Central memory CD8-positive, alpha-beta T cell (primary cell): ENCODE measurements around the gene UBASH3A.

ENCODE experiments used
- ATAC-seq: fragments of 150-1000 bp; cut with Tn5 transposase; replicated peaks from 2 replicates; pipeline ENCODE4 v1.10.0; 2022; ENCODE audit warnings: mild to moderate bottlenecking, moderate FRiP score, moderate number of reproducible peaks; ENCODE audit not compliant: poor library complexity, severe bottlenecking; ENCODE audit errors: extremely low read depth
- DNase-seq, 2 donors: peaks; one replicate each; pipeline ENCODE4 v3.0.0; 2021; ENCODE audit warnings: low spot score in 2 of 2
- H3K27ac Mint-ChIP-seq: one replicate; pipeline ENCODE4 v1.8.0; 2022; ENCODE audit warnings: low read depth, mild to moderate bottlenecking, moderate library complexity, mixed read lengths
- H3K27me3 Mint-ChIP-seq: one replicate; pipeline ENCODE4 v1.8.0; 2022; ENCODE audit warnings: mixed read lengths
- H3K36me3 Mint-ChIP-seq: one replicate; pipeline ENCODE4 v1.8.0; 2022; ENCODE audit warnings: mild to moderate bottlenecking, moderate library complexity, mixed read lengths; ENCODE audit not compliant: insufficient read depth
- H3K4me1 Mint-ChIP-seq: one replicate; pipeline ENCODE4 v1.8.0; 2022; ENCODE audit warnings: mixed read lengths
- H3K4me3 Mint-ChIP-seq: one replicate; pipeline ENCODE4 v1.8.0; 2022; ENCODE audit warnings: mild to moderate bottlenecking, moderate library complexity, mixed read lengths
- H3K9me3 Mint-ChIP-seq: one replicate; pipeline ENCODE4 v1.8.0; 2022; ENCODE audit warnings: mixed read lengths

UBASH3A gene

DNA sequence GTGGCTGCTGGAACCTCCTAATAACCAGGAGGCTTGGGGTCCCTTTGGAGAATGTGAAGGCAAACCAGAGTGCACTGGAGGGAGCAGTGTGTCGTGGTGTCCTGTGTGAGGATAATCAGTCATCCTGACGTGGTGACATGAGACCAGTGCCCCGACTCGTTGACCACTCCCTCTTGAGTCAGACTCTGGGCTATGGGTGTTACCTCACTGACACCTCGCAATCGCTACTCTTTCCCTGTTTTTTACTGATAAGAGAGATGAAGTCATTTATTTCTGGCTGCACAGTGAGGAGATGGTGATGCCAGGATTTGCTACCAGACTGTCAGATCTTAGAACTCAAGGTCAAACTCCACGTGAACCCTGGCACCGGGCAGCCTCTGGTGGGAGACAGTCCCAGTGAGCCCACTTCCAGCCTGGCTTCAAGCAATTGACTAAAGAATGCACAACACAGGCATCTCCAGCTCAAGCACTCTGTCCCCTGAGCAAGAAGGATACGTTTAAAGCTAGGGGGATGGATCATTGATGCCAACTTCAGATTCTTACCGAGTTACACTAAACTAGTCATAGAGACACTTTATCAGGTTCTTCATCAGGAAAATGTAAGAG is 30.3 kb downstream of the UBASH3A start:
- Mint-ChIP-seq H3K27ac (no peak overlapping the region), H3K4me1 (peaks cover 39% of the 10 kb centered on the region), H3K27me3 (no peaks in the 10 kb centered on the region), H3K4me3 (no peak overlapping the region), H3K9me3 (no peaks in the 10 kb centered on the region), H3K36me3 (peaks cover 72% of the 10 kb centered on the region)
- no peak for ATAC-seq
- no peak for DNase-seq

DNA sequence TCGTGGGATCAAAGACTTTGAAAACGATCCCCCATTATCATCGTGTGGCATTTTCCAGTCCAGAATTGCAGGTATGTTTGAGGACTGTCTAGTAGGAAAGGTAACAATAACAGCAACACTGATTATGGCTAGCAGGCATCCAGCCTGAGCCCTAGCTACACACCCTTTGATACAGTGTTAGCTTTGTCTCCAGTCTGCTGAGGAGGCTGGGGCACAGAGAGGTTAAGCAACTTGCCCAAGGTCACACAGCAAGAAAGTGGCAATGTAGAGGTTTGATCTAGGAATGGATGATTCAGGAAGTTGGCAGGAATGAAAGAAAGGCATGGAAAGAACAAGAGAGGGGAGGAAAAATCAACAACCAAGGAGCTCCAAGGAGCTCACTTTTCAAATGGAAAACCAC is 31.2 kb downstream of the UBASH3A start:
- DNase-seq (no peak), ATAC-seq (no peak)
- Mint-ChIP-seq H3K9me3 (no peaks in the 10 kb centered on the region), H3K27ac (peak overlapping the region; percentile 20), H3K27me3 (no peaks in the 10 kb centered on the region), H3K4me1 (peaks cover 47% of the 10 kb centered on the region), H3K4me3 (no peak overlapping the region), H3K36me3 (peaks cover 72% of the 10 kb centered on the region)

DNA sequence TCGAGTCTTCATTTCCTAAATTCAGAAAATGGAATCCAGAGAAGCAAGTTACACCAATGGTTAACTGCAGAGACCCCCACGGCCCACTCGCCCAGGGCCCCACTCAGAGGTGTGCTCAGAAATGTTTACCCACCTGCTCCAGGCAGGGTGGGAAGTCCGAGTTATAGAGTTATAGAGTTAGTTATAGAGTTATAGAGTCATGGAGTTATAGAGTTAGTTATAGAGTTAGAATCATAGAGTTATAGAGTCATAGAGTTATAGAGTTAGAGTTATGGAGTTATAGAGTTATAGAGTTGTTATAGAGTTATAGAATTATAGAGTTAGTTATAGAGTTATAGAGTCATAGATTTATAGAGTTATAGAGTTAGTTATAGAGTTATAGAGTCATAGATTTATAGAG is 31.7 kb downstream of the UBASH3A start:
- Mint-ChIP-seq H3K36me3 (peaks cover 75% of the 10 kb centered on the region), H3K27ac (peak overlapping the region; percentile 20), H3K4me1 (peaks cover 52% of the 10 kb centered on the region), H3K9me3 (no peaks in the 10 kb centered on the region), H3K4me3 (no peak overlapping the region), H3K27me3 (no peaks in the 10 kb centered on the region)
- no peak for DNase-seq
- no peak for ATAC-seq

DNA sequence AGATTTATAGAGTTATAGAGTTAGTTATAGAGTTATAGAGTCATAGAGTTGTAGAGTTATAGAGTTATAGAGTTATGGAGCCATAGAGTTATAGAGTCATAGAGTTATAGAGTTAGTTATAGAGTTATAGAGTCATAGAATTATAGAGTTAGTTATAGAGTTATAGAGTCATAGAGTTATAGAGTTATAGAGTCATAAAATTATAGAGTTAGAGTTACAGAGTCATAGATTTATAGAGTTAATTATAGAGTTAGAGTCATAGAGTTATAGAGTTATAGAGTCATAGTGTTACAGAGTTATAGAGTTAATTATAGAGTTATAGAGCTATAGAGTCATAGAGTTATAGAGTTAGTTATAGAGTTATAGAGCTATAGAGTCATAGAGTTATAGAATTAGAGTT is 32.1 kb downstream of the UBASH3A start:
- ATAC-seq (no peak), DNase-seq (no peak)
- H3K27me3 Mint-ChIP-seq = no peaks in the 10 kb centered on the region
- H3K4me1 Mint-ChIP-seq = peaks cover 57% of the 10 kb centered on the region
- H3K36me3 Mint-ChIP-seq = peaks cover 78% of the 10 kb centered on the region
- no peaks in the 10 kb centered on the region for H3K9me3 Mint-ChIP-seq
- H3K27ac Mint-ChIP-seq = peak overlapping the region; percentile 20
- H3K4me3 Mint-ChIP-seq = no peak overlapping the region

DNA sequence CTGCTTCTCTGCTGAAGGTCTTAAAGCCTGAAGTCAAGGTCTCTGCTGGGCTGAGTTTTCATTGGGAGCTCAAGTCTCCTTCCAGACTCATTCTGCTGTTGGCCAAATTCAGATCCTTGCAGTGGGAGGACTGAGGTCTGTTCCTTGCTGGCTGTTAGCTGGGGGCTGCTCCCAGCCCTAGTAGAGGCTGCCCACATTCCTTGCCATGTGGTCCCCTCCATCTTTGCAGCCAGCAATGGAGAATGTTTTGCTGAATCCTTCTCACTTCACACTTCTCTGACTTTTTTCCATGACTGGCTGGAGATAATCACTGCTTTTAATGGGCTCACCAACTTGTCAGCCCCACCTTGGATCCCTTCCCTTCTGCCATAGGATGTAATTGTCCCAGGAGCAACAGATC is 33.2 kb downstream of the UBASH3A start:
- H3K9me3 Mint-ChIP-seq = no peaks in the 10 kb centered on the region
- H3K27ac Mint-ChIP-seq = peak overlapping the region; percentile 16
- peaks cover 61% of the 10 kb centered on the region for H3K4me1 Mint-ChIP-seq
- no peak for ATAC-seq
- peaks cover 78% of the 10 kb centered on the region for H3K36me3 Mint-ChIP-seq
- H3K27me3 Mint-ChIP-seq = no peaks in the 10 kb centered on the region
- no peak for DNase-seq
- H3K4me3 Mint-ChIP-seq = no peak overlapping the region

DNA sequence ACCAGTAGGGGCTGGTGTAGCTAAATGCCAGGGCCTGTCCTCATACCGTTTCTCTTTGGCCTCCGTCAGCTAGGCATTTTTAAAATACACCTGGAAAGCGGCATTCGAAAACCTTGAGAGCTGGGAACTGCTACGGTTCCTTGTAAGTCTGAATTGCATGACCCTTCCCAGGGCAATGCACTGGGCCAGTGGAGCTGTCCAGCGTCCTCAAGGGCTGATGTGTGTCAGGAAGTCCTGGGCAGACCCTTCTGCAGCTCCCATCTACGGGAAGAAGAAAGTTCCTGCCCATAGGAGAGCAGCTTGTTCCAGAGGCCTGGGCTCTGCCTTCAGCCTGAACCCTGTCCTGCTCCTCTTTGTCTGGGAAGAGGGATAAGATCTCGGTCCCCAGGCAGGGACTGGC is 34.1 kb downstream of the UBASH3A start:
- H3K27me3 Mint-ChIP-seq = no peaks in the 10 kb centered on the region
- DNase-seq (no peak), ATAC-seq (no peak)
- no peaks in the 10 kb centered on the region for H3K9me3 Mint-ChIP-seq
- peak overlapping the region; percentile 93 for H3K27ac Mint-ChIP-seq
- H3K36me3 Mint-ChIP-seq = peaks cover 78% of the 10 kb centered on the region
- H3K4me1 Mint-ChIP-seq = peaks cover 65% of the 10 kb centered on the region
- no peak overlapping the region for H3K4me3 Mint-ChIP-seq

DNA sequence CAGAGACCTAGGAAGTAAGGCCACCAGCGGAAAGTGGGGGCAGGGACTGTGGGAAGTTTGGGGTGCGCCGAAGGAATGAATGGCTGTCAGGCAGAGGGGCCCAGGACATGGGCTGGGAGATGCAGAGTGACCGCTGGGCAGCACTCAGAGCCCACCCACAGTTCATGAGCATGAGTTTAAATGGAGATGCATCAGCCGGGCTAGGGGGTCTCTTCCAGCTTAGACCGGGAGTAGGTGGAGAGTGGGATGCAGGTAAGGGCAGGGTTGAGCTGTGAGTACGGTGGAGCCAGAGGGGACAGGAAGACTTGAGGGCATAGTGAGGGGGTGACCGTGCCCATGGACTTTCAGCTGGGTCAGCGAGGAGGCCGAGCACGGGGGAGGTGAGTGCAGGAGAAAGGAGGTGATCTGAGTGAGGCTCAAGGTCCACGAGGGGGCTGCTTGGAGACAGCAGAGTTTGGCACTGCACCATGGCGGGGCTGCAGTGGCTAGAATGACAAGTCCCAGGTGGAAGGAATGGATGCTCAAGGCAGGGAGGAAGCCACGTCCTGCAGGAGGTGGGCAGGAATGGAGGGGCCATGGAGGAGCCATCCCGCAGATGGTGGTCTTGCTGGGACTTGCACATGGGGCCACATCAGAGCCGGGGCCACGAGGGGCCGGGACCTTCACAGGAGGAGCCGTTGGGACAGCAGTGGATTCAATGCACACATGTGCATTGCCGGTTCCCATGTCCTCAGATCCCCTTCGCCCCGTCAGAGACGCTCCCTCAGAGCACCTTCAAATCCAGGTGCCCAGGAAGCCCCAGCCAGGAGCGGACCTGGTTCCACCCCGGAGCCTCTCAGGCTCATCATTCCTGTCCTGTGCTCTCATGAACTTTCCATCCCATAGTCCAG is 34.9 kb downstream of the UBASH3A start:
- H3K4me3 Mint-ChIP-seq = no peak overlapping the region
- no peaks in the 10 kb centered on the region for H3K9me3 Mint-ChIP-seq
- peaks cover 73% of the 10 kb centered on the region for H3K36me3 Mint-ChIP-seq
- ATAC-seq (no peak), DNase-seq (no peak)
- H3K27me3 Mint-ChIP-seq = no peaks in the 10 kb centered on the region
- peaks cover 71% of the 10 kb centered on the region for H3K4me1 Mint-ChIP-seq
- H3K27ac Mint-ChIP-seq = peak overlapping the region; percentile 93

DNA sequence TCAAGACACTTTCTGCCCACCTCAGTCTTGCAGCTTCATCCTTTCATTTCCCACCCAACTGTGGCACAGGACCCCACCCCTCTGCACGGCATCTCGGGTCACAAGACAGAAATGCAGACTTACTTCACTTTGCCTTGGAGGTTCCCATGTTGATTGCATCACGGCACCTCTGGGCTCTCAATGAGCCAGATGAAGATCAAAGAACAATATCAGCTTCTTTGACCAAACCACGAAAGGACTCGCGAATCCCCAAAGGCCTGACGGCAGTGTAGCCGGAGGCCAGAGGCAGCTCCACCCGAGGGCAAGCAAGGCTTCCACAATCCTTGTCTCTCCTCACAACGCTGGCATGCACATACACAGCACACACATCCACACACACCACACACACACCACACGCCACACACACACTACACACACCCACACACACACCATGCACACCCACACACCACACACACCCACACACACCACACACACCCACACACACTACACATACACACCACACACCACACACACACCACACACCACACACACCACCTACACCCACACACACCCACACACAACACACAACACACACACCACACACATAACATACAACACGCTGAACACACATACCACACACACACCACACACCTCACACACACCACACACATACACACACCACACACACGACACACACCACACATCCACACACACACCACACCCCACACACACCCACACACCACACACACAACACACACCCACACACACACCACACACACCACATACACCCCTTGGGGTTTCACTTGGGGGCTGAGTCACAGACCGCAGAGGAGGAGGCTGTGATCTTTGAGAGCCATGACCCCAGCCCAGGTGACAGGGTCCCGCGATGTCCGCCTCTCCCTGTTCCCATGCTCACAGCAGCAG is 35.8 kb downstream of the UBASH3A start:
- Mint-ChIP-seq H3K36me3 (peaks cover 64% of the 10 kb centered on the region), H3K4me3 (peak overlapping the region; percentile 50), H3K9me3 (no peaks in the 10 kb centered on the region), H3K4me1 (peaks cover 71% of the 10 kb centered on the region), H3K27me3 (no peaks in the 10 kb centered on the region), H3K27ac (peak overlapping the region; percentile 93)
- ATAC-seq = peak; percentile 58
- DNase-seq = no peak

DNA sequence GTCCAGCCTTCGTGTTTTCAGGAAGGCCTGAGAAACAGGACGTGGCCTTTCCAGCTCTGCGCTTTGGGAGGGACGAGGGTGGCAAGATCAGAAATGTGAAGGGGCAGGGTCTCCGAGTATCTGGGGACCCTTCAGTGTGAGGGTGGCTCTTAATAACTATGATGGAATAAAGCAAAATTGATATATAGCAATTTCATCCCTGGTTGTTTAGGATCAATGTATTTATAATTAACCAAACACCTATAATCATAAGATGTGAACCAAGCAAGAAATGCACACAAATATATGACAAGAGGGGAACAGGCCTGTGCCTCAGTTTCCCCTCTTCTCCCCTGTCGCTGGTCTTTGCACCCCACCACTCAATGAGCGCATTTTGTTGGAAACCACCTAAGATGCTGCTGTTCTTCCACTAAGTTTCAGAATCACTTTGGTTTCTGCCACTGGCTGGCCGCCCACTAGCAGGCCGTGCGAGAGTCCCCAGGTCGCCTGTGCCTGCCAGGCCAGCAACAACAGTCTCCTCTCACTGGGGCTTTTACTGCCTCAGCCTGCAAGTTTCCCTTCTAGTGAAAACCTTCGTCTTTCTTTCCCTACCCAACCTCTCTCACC is 36.6 kb downstream of the UBASH3A start:
- H3K4me3 Mint-ChIP-seq = peak overlapping the region; percentile 50
- no peaks in the 10 kb centered on the region for H3K27me3 Mint-ChIP-seq
- ATAC-seq = no peak
- H3K9me3 Mint-ChIP-seq = no peaks in the 10 kb centered on the region
- no peak for DNase-seq
- H3K36me3 Mint-ChIP-seq = peaks cover 57% of the 10 kb centered on the region
- H3K27ac Mint-ChIP-seq = peak overlapping the region; percentile 93
- H3K4me1 Mint-ChIP-seq = peaks cover 64% of the 10 kb centered on the region

DNA sequence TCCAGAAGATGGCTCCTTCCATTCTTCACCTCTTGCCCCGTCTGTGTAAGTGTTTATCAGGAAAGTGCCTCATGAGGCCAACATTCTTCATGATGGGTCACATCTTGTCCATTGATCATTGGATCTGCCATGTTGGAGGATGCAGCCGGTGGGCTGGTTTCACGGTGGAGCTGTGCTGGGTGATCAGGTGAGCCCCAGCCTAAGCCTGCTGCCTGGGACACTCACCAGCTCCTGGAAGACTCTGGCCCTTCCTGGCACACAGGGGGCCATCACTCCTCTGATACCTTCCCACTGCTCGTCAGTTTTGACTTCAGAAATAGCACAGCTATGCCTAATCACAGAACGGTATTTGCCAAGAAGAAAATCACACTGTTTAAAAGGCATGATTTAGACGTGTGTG is 38.3 kb downstream of the UBASH3A start:
- H3K4me1 Mint-ChIP-seq = peaks cover 65% of the 10 kb centered on the region
- ATAC-seq = no peak
- peaks cover 56% of the 10 kb centered on the region for H3K36me3 Mint-ChIP-seq
- H3K27me3 Mint-ChIP-seq = no peaks in the 10 kb centered on the region
- H3K4me3 Mint-ChIP-seq = no peak overlapping the region
- no peak for DNase-seq
- no peak overlapping the region for H3K27ac Mint-ChIP-seq
- H3K9me3 Mint-ChIP-seq = no peaks in the 10 kb centered on the region

DNA sequence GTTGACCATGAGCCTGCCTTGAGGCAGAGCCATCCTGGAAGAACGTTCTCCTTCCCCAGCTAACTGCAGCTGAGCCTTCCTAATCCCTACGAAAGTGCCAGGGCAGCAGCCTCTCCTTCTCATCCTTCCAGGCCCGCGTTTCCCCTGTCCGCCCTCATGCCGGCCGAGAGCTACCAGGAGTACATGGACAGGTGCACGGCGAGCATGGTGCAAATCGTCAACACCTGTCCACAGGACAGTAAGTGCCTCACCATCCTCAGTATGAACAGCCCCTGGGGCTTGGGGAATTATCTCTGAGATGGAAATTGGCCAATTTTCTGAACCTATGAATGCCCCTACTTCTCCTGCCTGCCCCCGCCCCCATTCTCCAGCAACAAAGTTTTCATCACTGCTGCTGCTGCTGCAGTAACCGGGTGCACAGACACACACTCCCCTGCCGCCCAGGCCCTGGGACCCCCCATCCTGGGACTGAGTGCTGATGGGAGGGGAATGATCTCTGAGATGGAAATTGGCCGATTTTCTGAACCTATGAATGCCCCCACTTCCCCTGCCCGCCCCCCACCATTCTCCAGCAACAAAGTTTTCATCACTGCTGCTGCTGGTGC is 39.6 kb downstream of the UBASH3A start:
- no peaks in the 10 kb centered on the region for H3K9me3 Mint-ChIP-seq
- no peaks in the 10 kb centered on the region for H3K27me3 Mint-ChIP-seq
- DNase-seq (no peak), ATAC-seq (no peak)
- H3K36me3 Mint-ChIP-seq = peaks cover 53% of the 10 kb centered on the region
- H3K4me3 Mint-ChIP-seq = no peak overlapping the region
- peak overlapping the region; percentile 29 for H3K27ac Mint-ChIP-seq
- H3K4me1 Mint-ChIP-seq = peaks cover 66% of the 10 kb centered on the region
